ENCODE measurements around the gene HSPB6. TPM values are rescaled to one million over a fixed set of nuclear protein-coding genes. Genes with fewer than 3 reads are reported as not detected.

The HSPB6 gene
- total and polyA plus RNA-seq, 7 donors = 4.4 to 275 (median 59.4) TPM

GRCh38 chr19:35739275-35740107 is 17.3 kb downstream of the HSPB6 start:
- peaks cover 23 to 54% (median 29%) of the 10 kb centered on the region in 4 donors for H3K36me3 ChIP-seq
- intact Hi-C loops (cut with DNase I) = loop anchor here (1.0 to 2.0 kb wide), 2 partner anchors 21 to 192 kb away; partner anchors contain the start of gene KMT2B
- H3K27ac ChIP-seq = peak overlapping the region; percentile 84 to 91 (median 87)
- no peak for DNase-seq
- H3K9me3 ChIP-seq = no peaks in the 10 kb centered on the region
- no peaks in the 10 kb centered on the region for H3K27me3 ChIP-seq
- WGBS, 2 donors = 77 to 82% methylated on average over 29 of the region's 29 CpGs
- peaks cover 0 to 36% (median 28%) of the 10 kb centered on the region in 4 donors for H3K4me1 ChIP-seq
- TF ChIP-seq, protein P1, sequence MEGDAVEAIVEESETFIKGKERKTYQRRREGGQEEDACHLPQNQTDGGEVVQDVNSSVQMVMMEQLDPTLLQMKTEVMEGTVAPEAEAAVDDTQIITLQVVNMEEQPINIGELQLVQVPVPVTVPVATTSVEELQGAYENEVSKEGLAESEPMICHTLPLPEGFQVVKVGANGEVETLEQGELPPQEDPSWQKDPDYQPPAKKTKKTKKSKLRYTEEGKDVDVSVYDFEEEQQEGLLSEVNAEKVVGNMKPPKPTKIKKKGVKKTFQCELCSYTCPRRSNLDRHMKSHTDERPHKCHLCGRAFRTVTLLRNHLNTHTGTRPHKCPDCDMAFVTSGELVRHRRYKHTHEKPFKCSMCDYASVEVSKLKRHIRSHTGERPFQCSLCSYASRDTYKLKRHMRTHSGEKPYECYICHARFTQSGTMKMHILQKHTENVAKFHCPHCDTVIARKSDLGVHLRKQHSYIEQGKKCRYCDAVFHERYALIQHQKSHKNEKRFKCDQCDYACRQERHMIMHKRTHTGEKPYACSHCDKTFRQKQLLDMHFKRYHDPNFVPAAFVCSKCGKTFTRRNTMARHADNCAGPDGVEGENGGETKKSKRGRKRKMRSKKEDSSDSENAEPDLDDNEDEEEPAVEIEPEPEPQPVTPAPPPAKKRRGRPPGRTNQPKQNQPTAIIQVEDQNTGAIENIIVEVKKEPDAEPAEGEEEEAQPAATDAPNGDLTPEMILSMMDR (IDR thresholded peaks at IDR 0.05) = no peak
- TF ChIP-seq EP300 (IDR thresholded peaks at IDR 0.05) (no peak), POLR2A (IDR thresholded peaks at IDR 0.05) (no peak), POLR2AphosphoS5 (IDR thresholded peaks at IDR 0.05) (no peak)
- peak overlapping the region; percentile 34 to 69 (median 51) for H3K4me3 ChIP-seq

DNA sequence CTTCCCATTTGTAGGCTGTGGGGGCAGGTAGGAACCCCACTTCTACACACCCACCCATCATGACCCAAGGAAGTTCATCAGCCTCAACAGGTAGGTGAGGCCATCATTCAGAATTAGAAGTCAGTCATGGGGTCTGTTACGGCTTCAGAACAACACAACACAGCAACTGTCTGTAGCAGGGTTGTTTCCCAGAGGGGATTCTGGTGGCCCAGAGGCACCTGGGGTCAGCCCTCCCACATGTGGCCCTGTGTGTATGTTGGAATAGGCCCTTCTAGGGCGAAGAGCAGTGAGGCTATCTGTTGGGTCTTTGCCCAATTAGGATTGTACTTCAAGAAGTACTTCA is 18.0 kb downstream of the HSPB6 start:
- intact Hi-C loops (cut with DNase I) = no loop called here
- 88 to 90% methylated on average over 2 of the region's 2 CpGs for WGBS, 2 donors
- TF ChIP-seq POLR2AphosphoS5 (IDR thresholded peaks at IDR 0.05) (no peak), POLR2A (IDR thresholded peaks at IDR 0.05) (no peak), EP300 (IDR thresholded peaks at IDR 0.05) (no peak)
- TF ChIP-seq, protein P1 (IDR thresholded peaks at IDR 0.05) = no peak
- peak overlapping the region in 1 of 4 donors; percentile 91 for H3K27ac ChIP-seq
- no peak for DNase-seq
- peaks cover 23 to 60% (median 29%) of the 10 kb centered on the region in 4 donors for H3K36me3 ChIP-seq
- H3K27me3 ChIP-seq = no peaks in the 10 kb centered on the region
- H3K4me1 ChIP-seq = peaks cover 0 to 30% (median 21%) of the 10 kb centered on the region in 4 donors
- H3K9me3 ChIP-seq = no peaks in the 10 kb centered on the region
- no peak overlapping the region for H3K4me3 ChIP-seq

DNA sequence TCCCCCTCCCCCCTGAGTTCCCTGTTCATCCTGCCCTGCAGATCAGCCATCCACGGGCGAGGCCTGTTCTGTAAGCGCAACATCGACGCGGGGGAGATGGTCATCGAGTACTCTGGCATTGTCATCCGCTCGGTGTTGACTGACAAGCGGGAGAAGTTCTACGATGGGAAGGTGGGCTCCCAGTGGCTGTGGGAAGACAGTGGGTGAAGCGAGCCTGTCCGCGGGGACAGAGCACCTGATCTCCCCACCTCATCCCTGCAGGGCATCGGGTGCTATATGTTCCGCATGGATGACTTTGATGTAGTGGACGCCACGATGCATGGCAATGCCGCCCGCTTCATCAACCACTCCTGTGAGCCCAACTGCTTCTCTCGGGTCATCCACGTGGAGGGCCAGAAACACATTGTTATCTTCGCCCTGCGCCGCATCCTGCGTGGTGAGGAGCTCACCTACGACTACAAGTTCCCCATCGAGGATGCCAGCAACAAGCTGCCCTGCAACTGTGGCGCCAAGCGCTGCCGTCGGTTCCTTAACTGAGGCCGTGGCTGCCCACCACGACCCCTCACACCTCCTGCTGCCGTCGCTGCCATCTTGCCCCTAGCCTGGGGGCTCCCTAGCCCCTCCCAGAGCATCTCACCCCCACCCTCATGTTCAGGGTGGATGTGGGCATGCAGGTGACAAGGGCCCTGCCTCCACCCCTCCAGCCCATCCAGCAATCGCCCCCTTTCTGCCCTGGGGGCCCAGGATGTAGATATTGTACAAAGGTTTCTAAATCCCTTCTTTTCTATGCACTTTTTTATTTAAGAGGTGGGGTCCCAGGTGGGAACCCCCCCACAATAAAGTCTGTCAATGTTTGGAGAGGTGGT is 18.6 kb downstream of the HSPB6 start:
- DNase-seq = no peak
- Histone ChIP-seq H3K9me3 (no peaks in the 10 kb centered on the region), H3K27ac (peak overlapping the region in 1 of 4 donors; percentile 91), H3K27me3 (no peaks in the 10 kb centered on the region), H3K36me3 (peaks cover 20 to 66% (median 31%) of the 10 kb centered on the region in 4 donors), H3K4me1 (peaks cover 0 to 27% (median 20%) of the 10 kb centered on the region in 4 donors), H3K4me3 (no peak overlapping the region)
- 93 to 94% methylated on average over 37 of the region's 37 CpGs for WGBS, 2 donors
- TF ChIP-seq POLR2AphosphoS5 (IDR thresholded peaks at IDR 0.05) (no peak), EP300 (IDR thresholded peaks at IDR 0.05) (no peak), POLR2A (IDR thresholded peaks at IDR 0.05) (no peak)
- TF ChIP-seq, protein P1 (IDR thresholded peaks at IDR 0.05) = no peak
- intact Hi-C loops (cut with DNase I) = no loop called here

DNA sequence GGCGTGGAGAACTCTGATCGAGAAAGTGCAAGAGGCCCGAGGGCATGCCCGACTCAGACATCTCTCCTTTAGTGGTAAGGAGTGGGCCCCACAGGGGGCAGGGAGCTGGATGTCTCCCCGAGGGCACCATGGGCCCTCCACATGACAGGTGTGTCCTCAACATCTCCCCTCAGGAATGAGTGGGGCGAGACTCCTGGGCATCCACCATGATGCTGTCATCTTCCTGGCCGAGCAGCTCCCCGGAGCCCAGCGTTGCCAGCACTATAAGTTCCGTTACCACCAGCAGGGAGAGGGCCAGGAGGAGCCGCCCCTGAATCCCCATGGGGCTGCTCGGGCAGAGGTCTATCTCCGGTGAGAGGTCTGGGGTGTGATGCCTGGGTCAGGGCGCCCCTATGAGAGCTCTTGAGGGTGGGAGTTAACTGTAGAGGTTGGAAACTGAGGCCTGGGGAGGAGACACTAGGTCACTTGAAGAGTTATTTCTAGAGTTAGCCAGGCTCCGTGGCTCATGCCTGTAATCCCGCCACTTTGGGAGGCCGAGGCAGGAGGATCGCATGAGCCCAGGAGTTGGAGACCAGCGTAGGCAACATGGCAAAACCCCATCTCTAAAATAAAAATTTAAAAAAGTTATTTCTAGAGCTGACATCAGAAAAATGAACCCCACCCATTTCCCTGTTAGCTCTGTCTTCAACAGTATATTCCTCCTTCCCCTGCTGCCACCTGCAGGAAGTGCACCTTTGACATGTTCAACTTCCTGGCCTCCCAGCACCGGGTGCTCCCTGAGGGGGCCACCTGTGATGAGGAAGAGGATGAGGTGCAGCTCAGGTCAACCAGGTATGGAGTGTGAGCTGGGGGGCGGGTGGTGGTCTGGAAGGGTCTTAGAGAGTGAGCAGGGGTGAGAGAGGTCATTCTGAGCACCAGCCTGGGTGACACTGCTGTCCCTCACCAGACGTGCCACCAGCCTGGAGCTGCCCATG is 19.6 kb downstream of the HSPB6 start:
- Histone ChIP-seq H3K27me3 (no peaks in the 10 kb centered on the region), H3K4me1 (peaks cover 0 to 23% (median 20%) of the 10 kb centered on the region in 4 donors), H3K36me3 (peaks cover 20 to 67% (median 36%) of the 10 kb centered on the region in 4 donors), H3K4me3 (no peak overlapping the region), H3K27ac (no peak overlapping the region), H3K9me3 (no peaks in the 10 kb centered on the region)
- WGBS, 2 donors = 86 to 88% methylated on average over 22 of the region's 22 CpGs
- DNase-seq = no peak
- intact Hi-C loops (cut with DNase I) = no loop called here
- TF ChIP-seq POLR2AphosphoS5 (IDR thresholded peaks at IDR 0.05) (no peak), POLR2A (IDR thresholded peaks at IDR 0.05) (no peak), EP300 (IDR thresholded peaks at IDR 0.05) (no peak)
- TF ChIP-seq, protein P1 (IDR thresholded peaks at IDR 0.05) = no peak

Measured in sigmoid colon (tissue), 7 donors.